GM18858 (cell line): Measurements from ENCODE around the gene MORN5.

ENCODE experiments used
- ATAC-seq: cut with Tn5 transposase; IDR thresholded peaks from one replicate; pipeline ENCODE4 v1.9.1; 2021; ENCODE audit not compliant: unreplicated experiment

Gene MORN5

DNA sequence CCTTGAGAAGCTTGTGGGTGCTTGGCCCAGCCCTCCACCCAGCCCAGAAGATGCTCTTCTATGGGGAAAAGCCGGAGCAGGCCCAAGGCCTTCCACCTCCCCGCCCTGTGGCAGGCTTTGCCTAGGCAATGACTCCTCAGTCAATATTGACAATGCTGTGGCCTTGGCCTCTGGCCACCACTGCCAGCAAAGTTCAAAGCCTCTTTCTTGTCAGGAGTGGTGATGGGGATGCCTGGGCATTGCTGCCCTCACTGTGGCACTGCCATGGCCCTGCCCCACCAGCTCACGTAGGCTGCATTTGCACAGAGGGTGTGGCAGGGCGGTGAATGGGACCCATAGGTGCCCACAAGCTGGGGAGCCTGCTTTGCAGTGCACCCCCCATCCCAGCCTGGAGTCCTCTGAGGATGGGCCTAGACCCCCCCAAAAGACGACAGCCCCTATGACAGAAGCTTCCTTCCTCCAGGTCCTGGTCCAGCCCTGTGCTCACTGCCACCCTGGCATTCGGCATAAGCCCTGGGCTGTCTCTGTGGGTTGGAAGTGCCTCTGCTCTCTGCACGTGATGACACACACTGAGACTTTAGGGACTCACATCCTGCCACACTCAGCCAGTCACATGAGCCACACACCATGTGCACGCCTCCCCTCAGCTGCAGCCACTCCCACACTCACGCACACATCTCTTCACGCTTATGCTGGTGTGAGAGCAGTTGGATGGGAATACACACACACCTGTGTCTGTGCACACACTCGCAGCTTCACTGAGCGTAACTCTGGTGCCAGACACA, 31.1 kb downstream of the MORN5 start:
- no peak for ATAC-seq

DNA sequence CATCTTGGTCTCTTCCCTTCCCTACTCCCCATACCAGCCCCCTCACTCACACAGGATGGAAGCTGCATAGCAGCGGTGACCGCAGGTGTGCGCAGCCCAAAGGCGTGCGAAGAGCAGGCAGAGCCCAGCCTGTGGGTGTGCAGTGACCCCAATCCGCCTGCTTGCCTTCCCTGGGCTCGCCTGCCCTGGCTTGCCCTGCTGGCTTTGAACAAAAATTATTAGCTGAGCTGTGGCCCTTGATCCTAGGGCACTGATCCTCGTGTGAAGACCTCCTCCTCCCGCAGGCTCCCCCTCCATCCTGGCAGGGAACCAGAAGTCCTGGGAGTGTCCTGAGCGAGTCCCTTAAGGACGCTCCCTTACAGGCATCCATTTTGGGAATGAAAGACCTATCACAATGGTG, 31.9 kb downstream of the MORN5 start:
- no peak for ATAC-seq

DNA sequence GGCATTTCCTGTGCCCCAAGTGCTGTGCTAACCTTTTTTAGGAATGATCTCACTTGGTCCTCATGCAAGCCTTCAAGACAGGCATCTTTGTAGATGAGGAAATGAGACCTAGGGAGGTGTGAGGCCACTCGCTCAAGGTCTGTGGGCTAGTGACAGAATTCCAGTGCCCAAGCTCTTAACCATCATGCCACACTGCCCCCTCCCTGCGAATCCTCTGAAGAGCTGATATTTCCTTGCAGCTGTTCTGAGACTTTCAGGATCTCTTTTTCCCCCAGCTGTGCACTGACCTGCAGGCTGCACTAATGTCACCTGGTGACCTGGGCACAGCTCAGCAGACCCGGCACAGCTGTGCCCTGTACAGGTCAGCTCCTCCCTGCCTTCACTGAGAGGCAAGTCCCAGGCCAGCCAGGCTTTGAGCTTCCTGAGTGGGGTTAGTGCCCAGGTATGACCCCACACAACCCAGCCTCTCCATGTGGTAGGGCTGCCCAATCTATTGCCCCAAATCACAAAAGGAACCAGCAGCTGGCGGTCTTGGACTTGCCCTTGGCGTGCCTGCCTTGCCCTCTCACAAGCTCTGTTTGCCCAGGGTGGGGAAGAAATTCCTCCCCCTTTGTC, 32.7 kb downstream of the MORN5 start:
- no peak for ATAC-seq

DNA sequence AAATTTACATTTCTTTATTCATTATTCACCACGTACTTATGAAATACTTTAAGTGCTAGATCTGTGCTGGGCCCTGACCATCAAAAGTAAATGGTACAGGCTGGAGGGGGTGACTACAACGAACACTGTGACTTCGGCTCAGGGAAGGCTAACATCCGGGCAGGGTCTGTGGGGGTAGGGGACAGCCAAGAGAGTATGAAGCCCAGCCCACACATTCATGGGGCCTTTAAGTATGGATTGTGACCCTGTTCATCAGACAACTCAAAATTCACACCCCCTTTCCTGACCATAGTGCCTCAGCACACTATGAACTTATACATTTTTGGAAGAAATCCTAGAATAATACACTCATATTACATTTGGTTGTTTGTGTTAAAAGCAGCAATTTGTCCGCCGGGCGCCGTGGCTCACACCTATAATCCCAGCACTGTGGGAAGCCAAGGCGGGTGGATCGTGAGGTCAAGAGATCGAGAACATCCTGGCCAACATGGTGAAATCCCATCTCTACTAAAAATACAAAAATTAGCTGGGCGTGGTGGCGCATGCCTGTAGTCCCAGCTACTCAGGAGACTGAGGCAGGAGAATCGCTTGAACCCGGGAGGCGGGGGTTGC, 33.3 kb downstream of the MORN5 start:
- ATAC-seq: no peak

DNA sequence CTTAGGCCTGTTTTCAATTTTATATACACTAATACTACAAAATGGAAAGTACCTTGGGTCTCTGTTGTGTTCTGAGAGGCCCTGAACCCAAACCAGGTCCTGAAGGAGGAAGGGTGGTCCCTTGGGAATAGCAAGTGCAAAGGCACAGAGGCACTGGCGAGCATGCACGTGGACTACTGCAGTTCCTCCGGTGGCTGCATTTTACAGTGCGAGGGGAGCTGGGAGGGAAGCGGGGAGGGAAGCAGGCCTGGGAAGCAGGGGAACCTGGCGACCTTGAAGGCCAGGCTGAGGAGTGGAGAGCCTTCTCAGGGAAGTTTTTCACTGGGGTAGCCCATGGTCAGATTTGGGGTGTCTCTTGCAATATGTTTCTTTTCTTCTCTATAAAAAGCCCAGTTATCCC, 33.9 kb downstream of the MORN5 start:
- ATAC-seq: no peak

DNA sequence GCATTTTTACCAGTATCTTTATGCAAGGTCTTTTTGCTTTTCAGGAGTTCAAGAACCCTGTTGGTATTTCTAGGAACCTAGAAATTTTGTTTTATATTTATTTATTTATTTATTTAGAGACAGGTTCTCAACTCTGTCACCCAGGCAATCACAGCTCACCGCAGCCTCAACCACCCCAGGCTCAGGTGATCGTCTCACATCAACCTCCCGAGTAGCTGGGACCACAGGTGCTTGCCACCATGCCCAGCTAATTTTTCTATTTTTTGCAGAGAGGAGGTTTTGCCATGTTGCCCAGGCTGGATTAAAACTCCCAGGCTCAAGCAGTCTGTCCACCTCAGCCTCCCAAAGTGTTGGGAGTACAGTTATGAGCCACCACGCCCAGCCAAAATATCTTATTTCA, 36.2 kb downstream of the MORN5 start:
- no peak for ATAC-seq

DNA sequence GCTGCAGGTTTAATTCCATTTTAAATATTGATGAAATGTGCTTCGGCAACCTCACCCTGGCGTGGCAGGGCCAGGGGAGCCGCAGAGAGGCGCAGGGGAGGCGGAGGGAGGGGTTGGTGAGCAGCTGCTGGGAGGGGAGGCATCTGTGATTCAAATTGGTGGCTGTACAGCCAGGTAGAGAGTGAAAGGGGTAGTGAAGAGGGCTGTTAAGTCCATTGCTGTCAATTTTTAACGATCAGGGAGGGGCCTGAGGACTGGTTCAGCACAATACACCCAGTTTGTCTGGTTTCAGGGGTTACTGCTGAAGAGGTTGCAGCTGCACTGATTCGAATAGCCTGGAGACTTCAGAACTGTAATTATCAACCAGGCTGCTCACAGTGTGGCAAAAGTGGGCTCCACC, 37.7 kb downstream of the MORN5 start:
- ATAC-seq: no peak

DNA sequence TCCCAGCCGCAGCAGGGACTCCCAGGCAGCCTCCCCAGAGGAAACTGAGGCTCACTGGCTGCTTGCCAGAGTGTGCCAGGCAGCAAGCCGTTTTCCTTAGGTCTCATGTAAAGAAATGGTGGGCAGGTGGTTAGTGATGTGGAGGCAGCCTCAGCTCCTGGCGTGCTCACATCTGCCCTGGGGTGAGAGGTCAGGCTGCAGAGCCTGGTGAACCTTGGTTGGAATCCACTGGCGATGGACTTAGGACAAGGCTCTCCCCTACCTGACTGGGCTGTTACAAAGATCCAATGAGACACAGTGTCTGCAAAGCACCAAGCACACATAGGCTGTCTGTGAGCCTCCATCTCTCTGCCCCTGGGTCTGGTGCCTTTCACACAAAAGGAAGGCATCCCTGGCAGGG, 38.2 kb downstream of the MORN5 start:
- ATAC-seq: no peak

DNA sequence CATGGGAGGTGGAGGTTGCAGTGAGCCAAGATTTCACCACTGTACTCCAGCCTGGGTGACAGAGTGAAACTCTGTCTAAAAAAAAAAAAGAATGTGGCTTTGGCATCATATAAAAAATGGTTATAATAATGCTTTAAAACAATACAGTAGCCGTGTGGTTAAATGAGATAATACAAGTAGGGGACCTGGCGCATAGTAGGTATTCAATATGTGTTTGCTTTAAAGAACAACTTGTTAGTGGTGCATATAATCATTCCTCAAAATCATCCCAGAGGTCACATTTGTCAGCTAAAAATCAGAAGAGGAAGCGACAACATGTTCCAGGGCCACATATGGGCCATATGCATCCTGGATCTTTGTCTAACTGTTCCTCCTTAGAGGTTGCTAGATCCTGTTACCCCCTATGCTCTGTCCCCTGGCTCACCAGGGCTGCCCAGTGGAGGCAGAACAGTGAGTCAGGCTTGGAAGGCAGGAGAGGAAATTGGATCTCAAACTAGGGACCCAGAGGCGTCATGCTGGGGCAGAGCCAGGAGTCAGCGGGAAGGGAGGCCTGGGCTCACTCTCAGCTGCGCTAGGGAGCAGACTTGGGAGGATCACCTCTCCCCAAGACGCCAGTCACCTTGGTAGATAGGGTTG, 41.4 kb downstream of the MORN5 start:
- no peak for ATAC-seq

DNA sequence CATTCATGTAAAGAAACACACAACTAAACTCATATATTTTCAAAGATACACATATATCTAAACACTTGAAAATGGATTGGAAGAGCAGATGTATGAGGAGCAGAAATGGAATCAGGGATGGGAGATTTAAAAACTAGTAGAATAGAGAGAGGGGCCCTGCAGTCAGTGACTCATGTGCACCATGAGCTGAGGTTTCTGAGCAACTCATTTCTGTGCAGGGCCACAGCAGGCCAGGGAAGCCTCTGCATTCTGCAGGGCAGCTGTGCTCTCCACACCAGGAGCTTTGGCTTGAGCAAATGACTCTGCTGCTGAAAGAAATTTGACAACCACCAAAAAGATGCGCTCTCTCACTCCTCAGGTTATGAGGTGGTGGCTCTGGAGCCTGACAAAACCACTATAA, 41.9 kb downstream of the MORN5 start:
- no peak for ATAC-seq

DNA sequence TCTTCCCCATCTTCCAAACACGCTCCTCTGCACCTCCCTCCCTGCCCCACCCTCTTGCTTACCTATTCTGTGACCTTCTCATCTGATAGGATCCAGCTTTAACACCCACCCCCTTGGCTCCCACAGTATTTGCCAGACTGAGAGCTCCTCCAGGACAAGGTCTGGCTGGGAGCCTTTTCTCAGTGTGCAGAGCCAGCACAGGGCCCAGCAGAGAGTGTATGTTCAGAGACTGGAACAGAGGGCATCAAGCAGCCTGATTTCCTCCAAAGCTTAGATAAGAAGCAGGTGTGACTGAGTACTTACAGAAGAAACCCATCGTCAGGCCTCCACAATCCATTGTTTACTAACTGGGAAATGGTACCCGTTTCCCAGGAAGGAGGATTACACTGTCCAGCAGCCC, 42.4 kb downstream of the MORN5 start:
- ATAC-seq: no peak

DNA sequence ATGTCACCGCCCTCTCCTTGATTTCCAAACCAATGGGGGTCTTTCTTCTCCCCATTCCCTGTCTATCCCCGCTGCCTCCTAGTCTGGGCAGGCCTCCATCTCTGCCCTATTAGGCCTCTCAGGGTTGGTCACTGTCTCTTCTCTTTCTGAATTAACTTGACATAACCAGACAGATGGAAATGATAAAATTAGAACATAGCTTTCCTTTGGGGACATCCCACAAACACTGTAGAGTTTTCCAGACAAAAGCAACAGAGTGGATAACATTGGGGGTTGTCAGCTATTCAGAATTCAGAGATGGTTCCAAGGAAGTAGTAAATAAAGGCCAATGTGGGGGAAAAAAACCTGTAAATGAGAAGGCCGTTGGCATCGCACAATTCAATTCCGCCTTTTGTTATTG, 44.3 kb downstream of the MORN5 start:
- no peak for ATAC-seq

DNA sequence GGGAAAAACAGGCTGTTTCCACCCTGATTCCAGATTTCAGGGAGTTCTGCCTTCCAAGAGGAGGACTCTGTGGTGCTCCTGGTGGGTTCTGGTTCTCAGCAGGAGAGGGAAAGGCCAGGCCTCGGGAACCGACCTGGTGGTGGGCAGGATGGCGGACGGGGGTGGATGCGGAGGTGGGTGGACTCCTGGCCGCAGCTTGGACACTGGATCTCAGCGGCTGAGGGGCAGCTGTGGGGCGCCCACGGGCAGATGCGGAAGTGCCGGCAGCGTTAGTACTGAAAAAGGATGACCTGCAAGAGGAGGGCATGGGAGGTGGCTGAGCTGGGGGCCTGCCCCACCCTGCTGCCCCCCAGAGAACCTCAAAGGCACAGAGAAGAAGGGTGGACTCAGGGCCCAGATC, 44.8 kb downstream of the MORN5 start:
- ATAC-seq: no peak

DNA sequence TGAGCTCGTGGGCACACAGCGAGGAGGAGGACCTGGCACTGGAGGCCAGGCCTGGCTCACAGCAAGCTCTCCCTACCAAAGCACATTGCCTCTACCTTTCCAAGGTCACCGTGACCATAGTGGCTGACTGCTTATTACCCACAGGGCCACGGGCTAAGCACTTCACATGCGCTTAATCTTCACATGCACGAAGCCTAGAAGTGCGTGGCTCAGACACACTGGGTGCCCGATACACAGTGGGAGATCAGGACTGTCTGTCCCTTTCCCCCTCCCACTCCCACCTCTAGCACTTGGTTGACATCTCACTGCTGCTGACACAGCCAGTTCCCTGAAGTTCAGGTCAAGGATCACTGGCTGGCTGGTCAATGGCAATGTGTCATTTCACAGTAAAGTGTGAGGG, 45.5 kb downstream of the MORN5 start:
- no peak for ATAC-seq

DNA sequence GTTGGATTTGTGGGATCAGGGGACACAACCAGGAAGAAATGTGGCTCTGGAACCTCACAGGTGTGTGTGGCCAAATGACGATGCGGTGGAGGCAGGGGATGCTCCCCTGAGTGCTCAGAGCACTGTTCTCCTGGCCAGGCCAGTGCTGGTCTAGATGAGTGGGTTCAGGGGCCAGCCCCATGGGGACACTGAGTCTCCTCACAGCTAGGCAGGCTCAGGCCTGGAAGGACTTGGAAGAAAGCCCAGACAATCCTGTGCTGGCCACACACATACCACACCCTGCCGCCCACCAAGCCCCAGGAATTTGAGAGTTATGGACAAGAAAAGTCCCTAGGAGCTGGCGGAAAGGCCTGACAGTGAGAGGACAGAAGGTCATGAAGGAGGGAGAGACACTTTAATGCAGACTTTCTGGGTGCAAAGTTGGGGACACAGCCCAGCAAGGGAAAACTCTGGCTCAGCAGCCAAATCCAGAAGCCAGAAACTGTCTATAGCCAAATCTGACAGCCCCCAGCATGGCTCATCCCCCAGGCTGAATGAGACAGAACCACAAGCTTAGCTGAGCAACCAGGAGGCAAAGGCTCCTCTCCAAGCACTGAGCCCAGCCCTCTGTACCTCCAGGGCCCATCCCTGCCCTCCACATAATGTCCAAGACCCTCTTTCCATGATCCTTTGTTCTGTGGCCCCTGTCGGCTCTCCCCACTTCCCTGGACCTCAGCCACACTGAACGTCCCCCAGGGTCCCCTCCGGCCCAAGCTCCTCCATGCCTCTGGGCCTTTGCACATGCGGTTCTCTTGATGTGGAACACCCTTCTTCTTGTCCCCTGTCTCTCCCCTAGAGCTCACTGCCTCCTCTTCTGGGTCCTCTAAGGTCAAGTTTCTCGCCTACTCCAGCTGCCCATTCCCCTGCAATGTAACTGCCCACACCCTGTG, 46.7 kb downstream of the MORN5 start:
- ATAC-seq: no peak

DNA sequence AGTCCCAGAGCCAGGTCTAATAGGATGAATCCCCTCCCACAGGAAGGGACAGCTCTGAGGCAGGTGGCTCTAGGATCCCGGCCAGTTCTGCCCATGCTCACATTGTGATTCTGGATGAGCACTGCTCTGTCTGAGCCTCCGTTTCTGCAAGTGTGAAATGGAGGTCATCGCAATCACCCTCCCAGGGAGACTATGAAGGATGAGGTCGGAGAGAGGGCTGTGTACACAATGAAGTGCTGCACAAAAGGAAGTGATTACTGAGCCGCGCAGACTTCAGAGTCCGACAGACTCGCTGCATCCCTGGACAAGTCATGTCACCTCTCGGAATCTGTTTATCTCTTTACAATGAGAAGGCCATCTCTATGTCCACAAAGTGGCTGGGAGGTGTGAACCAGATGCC, 47.4 kb downstream of the MORN5 start:
- ATAC-seq: no peak

DNA sequence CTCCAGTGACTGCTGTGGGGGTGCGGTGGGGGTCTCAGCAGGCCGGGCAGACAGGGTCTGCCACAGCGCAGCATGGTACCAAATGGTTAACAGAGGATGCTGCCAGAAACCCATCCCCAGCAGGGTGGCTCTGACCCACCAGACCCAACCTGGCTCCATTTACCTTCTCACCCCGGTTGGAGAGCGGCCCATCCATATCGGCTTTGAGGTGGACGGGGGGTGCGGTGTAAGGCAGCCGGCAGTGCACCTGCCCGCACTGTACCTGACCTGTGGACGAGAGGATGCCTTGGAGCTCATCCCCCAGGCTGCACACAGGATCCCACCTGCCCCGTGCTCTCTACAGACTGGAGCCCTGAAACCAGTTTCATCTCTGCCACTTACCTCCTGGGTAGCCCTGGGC, 49.7 kb downstream of the MORN5 start:
- ATAC-seq: no peak

DNA sequence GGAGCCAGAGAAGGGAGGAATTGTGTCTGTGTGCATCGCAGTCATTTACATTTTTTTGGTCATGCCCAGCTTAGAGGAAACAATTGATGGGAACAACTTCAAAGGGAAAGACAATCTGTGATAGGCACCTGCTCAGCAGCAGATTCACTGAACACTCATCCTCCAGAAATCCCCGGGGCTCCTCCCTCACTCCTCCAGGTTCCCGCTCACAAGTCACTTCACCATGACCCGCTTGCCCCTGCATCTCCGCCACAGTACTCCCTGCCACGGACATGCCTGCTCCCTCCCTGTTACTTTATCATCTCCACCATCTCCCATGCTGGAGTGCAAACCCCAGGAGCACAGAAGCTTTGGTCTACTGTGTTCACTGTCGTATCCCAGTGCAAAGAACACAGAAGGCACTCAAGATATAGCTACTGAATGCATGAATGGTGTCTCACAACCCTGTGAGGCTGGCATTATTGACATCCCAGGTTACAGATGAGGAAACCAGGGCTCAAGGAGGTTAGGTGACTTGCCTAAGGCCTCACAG, 52.8 kb downstream of the MORN5 start:
- no peak for ATAC-seq

DNA sequence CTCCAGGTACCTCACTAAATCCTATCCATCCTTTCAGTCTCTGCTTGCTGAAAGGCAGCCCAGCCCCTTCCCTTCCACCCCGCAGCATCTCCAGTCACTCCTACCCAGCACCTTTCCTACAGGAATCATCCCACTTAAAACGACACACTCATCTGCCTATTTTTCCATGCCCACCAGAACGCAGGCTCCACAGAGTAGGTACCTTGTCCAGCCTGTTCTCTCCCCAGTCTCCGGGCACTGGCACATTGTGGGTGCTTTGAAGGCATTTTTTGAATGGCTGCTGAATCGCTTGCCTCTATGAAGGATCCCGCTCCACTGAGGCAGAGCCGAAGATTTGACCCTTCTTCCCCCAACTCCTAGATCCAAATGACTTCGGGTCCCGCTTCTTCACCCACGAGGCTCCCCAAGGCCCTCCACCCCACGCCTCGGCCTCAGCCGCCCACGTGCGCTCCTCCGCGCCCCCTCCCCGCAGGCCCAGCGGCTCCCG, 53.4 kb downstream of the MORN5 start:
- ATAC-seq: no peak

DNA sequence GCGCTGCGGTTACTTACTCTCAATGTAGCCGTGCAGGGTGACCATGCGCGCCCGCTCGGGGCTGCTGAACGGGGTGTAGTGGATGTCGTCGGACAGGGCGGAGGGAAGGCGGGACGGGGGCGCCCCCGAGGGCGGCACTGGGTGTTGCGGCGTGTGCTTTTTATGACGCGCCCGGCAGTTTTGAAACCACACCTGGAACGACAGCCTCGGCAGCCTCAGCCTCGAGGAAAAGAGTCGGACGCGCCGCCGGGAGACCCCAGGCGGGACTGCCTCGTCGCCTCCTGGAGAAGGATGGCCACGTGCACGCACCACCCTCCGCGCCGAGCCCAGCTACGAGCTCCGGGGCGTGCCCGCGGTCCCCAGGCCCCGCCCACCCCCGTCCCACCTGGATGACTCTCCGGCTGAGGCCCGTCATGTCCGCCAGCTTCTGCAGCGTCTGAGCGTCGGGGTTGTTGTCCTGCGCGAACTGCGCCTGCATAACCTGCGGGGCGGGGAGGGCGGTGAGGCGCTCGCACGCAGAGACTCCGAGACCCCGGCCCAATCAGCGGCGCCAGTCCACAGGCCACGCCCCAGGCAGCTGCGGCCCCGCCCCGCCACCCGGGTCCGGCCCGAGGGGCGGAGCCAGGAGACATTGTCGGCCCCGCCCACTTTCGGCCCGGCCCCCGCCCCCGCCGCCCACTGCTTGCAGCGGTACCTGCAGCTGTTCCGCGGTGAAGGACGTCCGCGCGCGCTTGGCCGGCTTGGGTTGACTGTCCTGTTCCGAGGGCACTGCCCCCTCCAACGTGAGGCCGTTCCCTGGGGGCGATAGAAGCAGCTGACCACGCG, 54.1 kb downstream of the MORN5 start:
- ATAC-seq: no peak
